Mesenchymal stem cell (in vitro differentiated cells and primary cell): ENCODE data around the gene CCDC148.
"Not testable (repeated sequence)": the region's sequence is repeated elsewhere in the genome, so short reads cannot be mapped to it uniquely, and the experiment has no call there.

Experiments used
- DNase-seq: peaks from one replicate; pipeline ENCODE4 v3.0.0-alpha.2; 2013
- H2AFZ ChIP-seq: one replicate; pipeline ENCODE4 v1.6.1; 2013; ENCODE audit warnings: low read depth, mild to moderate bottlenecking, control low read depth, inconsistent platforms, low read length, moderate library complexity
- H2AK5ac ChIP-seq: 2 replicates; pipeline ENCODE4 v1.6.1; 2013; ENCODE audit warnings: low read length, moderate library complexity, mild to moderate bottlenecking, inconsistent platforms; ENCODE audit not compliant: severe bottlenecking
- H2BK120ac ChIP-seq: one replicate; pipeline ENCODE4 v1.6.1; 2013; ENCODE audit warnings: low read depth, mild to moderate bottlenecking, inconsistent platforms, low read length, moderate library complexity
- H2BK12ac ChIP-seq, 2 experiments: one replicate each; pipeline ENCODE4 v1.6.1; 2013; ENCODE audit warnings: inconsistent platforms in 2 of 2, low read length in 2 of 2, mild to moderate bottlenecking in 2 of 2, moderate library complexity in 2 of 2, control low read depth in 1 of 2
- H2BK15ac ChIP-seq: one replicate; pipeline ENCODE4 v1.6.1; 2013; ENCODE audit warnings: mild to moderate bottlenecking, low read depth, inconsistent platforms; ENCODE audit not compliant: poor library complexity, severe bottlenecking
- H2BK5ac ChIP-seq: 2 replicates; pipeline ENCODE4 v1.6.1; 2013; ENCODE audit warnings: low read depth, mild to moderate bottlenecking, low read length, control low read depth, inconsistent platforms; ENCODE audit not compliant: poor library complexity, severe bottlenecking
- H3K14ac ChIP-seq, 2 experiments: one replicate each; pipeline ENCODE4 v1.6.1; 2013; ENCODE audit warnings: inconsistent platforms in 2 of 2, low read length in 2 of 2, control low read depth in 1 of 2, mild to moderate bottlenecking in 1 of 2, moderate library complexity in 1 of 2
- H3K18ac ChIP-seq, 2 experiments: one replicate each; pipeline ENCODE4 v1.6.1; 2013; ENCODE audit warnings: inconsistent platforms in 2 of 2, low read length in 2 of 2, control low read depth in 1 of 2, low read depth in 1 of 2, mild to moderate bottlenecking in 1 of 2
- H3K23ac ChIP-seq, 2 experiments: one replicate each; pipeline ENCODE4 v1.6.1; 2013; ENCODE audit warnings: inconsistent platforms in 2 of 2, low read length in 2 of 2, mild to moderate bottlenecking in 2 of 2, moderate library complexity in 2 of 2, control low read depth in 1 of 2
- H3K27ac ChIP-seq: 2 replicates; pipeline ENCODE4 v1.5.1; 2013; ENCODE audit warnings: mild to moderate bottlenecking, moderate library complexity, low read length, control low read depth, inconsistent platforms; ENCODE audit not compliant: poor library complexity, severe bottlenecking
- H3K27me3 ChIP-seq, 2 experiments: 2 replicates each; pipeline versions ENCODE4 v1.6.1 to v1.7.0; 2013; ENCODE audit warnings: low read length in 2 of 2, mild to moderate bottlenecking in 2 of 2, moderate library complexity in 2 of 2, control low read depth in 1 of 2, inconsistent platforms in 1 of 2; ENCODE audit not compliant: control insufficient read depth in 1 of 2, insufficient read depth in 1 of 2
- H3K36me3 ChIP-seq, 2 experiments: 2 replicates each; pipeline versions ENCODE4 v1.6.1 to v1.7.0; 2013; ENCODE audit warnings: low read length in 2 of 2, control low read depth in 1 of 2, inconsistent platforms in 1 of 2, low read depth in 1 of 2, mild to moderate bottlenecking in 1 of 2; ENCODE audit not compliant: insufficient read depth in 2 of 2, control insufficient read depth in 1 of 2
- H3K4ac ChIP-seq, 2 experiments: one replicate each; pipeline ENCODE4 v1.6.1; 2013; ENCODE audit warnings: inconsistent platforms in 2 of 2, low read length in 2 of 2, mild to moderate bottlenecking in 2 of 2, moderate library complexity in 2 of 2, control low read depth in 1 of 2, low read depth in 1 of 2
- H3K4me1 ChIP-seq: 2 replicates; pipeline ENCODE4 v1.6.1; 2013; ENCODE audit warnings: low read depth, low read length, control low read depth; ENCODE audit not compliant: control insufficient read depth, insufficient read depth
- H3K4me2 ChIP-seq: 2 replicates; pipeline ENCODE4 v1.6.1; 2013; ENCODE audit warnings: low read length, mild to moderate bottlenecking, inconsistent platforms; ENCODE audit not compliant: poor library complexity, severe bottlenecking
- H3K4me3 ChIP-seq, 2 experiments: 2 replicates each; pipeline versions ENCODE4 v1.5.1 to v1.7.0; 2013; ENCODE audit warnings: low read length in 2 of 2, mild to moderate bottlenecking in 2 of 2, control low read depth in 1 of 2, low read depth in 1 of 2; ENCODE audit not compliant: insufficient read depth in 1 of 2
- H3K79me1 ChIP-seq: replicated peaks from 2 replicates; pipeline ENCODE4 v1.6.1; 2013; ENCODE audit warnings: mild to moderate bottlenecking, control low read depth, low read length, inconsistent platforms; ENCODE audit not compliant: poor library complexity, severe bottlenecking
- H3K9ac ChIP-seq: 2 replicates; pipeline ENCODE4 v1.7.0; 2013; ENCODE audit warnings: mild to moderate bottlenecking, low read length, moderate library complexity
- H3K9me3 ChIP-seq: 2 replicates; pipeline ENCODE4 v1.7.0; 2013; ENCODE audit warnings: mild to moderate bottlenecking, low read length; ENCODE audit not compliant: control insufficient read depth
- H4K8ac ChIP-seq: one replicate; pipeline ENCODE4 v1.6.1; 2013; ENCODE audit warnings: inconsistent platforms, mild to moderate bottlenecking, low read length, moderate library complexity
- H4K91ac ChIP-seq: one replicate; pipeline ENCODE4 v1.6.1; 2013; ENCODE audit warnings: mild to moderate bottlenecking, low read length, inconsistent platforms
- WGBS: methylation state at CpG from one replicate; pipeline ENCODE4 v1.1.7; 2013; ENCODE audit warnings: mixed read lengths; 5-methylcytosine and 5-hydroxymethylcytosine counted together

Gene CCDC148

GRCh38 chr2:158359846-158360245, 96.7 kb downstream of the CCDC148 start:
- Histone ChIP-seq H3K4ac (no peak overlapping the region), H4K8ac (no peak overlapping the region), H2AK5ac (no peak overlapping the region), H3K27me3 (no peaks in the 10 kb centered on the region), H2BK12ac (no peak overlapping the region), H2BK120ac (no peak overlapping the region), H3K18ac (no peak overlapping the region), H3K23ac (no peak overlapping the region), H3K14ac (no peak overlapping the region), H3K4me2 (no peak overlapping the region), H2BK5ac (no peak overlapping the region), H4K91ac (no peak overlapping the region), H3K4me1 (peaks cover 4% of the 10 kb centered on the region), H3K36me3 (no peaks in the 10 kb centered on the region), H3K4me3 (no peak overlapping the region), H2BK15ac (no peak overlapping the region), H2AFZ (no peak overlapping the region), H3K79me1 (no peaks in the 10 kb centered on the region), H3K9me3 (no peaks in the 10 kb centered on the region), H3K9ac (no peak overlapping the region), H3K27ac (no peak overlapping the region)
- 60% methylated on average over 4 of the region's 4 CpGs for WGBS
- peak; percentile 7 for DNase-seq

- Histone ChIP-seq H3K23ac (no peak overlapping the region), H3K79me1 (no peaks in the 10 kb centered on the region), H3K9me3 (no peaks in the 10 kb centered on the region), H2BK12ac (no peak overlapping the region), H2BK15ac (no peak overlapping the region), H3K9ac (no peak overlapping the region), H3K27me3 (no peaks in the 10 kb centered on the region), H3K27ac (no peak overlapping the region), H4K91ac (no peak overlapping the region), H3K18ac (no peak overlapping the region), H3K4me2 (no peak overlapping the region), H2BK120ac (no peak overlapping the region), H2AK5ac (no peak overlapping the region), H2BK5ac (no peak overlapping the region), H4K8ac (no peak overlapping the region), H3K4me3 (no peak overlapping the region), H3K14ac (no peak overlapping the region), H2AFZ (no peak overlapping the region), H3K4ac (no peak overlapping the region), H3K36me3 (no peaks in the 10 kb centered on the region), H3K4me1 (peaks cover 4% of the 10 kb centered on the region)
- 100% methylated on average over 2 of the region's 2 CpGs for WGBS
- DNase-seq, result no peak
Measured at GRCh38 chr2:158357699-158358098, 98.9 kb downstream of the CCDC148 start.

DNA sequence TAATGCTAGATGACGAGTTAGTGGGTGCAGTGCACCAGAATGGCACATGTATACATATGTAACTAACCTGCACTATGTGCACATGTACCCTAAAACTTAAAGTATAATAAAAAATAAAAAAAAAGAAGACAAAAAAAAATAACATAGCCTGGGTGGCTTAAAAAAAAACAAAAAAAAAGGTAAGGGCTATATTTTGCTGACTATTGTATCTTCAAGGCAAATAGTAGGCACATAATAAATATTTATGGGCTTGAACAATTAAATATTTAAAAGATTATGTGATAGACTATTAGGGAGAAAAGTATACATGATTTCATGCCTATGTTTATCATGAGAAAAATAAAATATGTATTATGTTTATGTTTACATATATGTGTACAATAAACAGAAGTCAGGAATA, 99.4 kb downstream of the CCDC148 start:
- no peak overlapping the region for H3K18ac ChIP-seq
- WGBS, result no CpG with 5 or more reads among the region's 1 CpG

DNA sequence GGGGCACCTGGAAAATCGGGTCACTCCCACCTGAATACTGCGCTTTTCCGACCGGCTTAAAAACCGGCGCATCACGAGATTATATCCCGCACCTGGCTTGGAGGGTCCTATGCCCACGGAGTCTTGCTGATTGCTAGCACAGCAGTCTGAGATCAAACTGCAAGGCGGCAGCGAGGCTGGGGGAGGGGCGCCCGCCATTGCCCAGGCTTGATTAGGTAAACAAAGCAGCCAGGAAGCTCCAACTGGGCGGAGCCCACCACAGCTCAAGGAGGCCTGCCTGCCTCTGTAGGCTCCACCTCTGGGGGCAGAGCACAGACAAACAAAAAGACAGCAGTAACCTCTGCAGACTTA, 105.1 kb downstream of the CCDC148 start:
- not testable (repeated sequence) for H4K91ac ChIP-seq, H3K23ac ChIP-seq, DNase-seq, H3K4me2 ChIP-seq, H4K8ac ChIP-seq, H3K27me3 ChIP-seq, H2BK120ac ChIP-seq, H3K4me1 ChIP-seq, H2AK5ac ChIP-seq, H3K9me3 ChIP-seq, H2AFZ ChIP-seq, H3K14ac ChIP-seq, H2BK12ac ChIP-seq, H3K27ac ChIP-seq, H3K36me3 ChIP-seq, H3K9ac ChIP-seq, H2BK15ac ChIP-seq, H3K4me3 ChIP-seq, H3K18ac ChIP-seq, H3K79me1 ChIP-seq, H2BK5ac ChIP-seq, H3K4ac ChIP-seq
- 100% methylated on average over 1 of the region's 14 CpGs for WGBS

More for the DNA sequence above, 99.4 kb downstream of the CCDC148 start:
- Histone ChIP-seq H3K4ac (no peak overlapping the region), H3K14ac (no peak overlapping the region), H3K4me1 (peaks cover 4% of the 10 kb centered on the region), H2AFZ (no peak overlapping the region), H3K9me3 (no peaks in the 10 kb centered on the region), H2BK15ac (no peak overlapping the region), H2BK5ac (no peak overlapping the region), H4K8ac (no peak overlapping the region), H3K36me3 (no peaks in the 10 kb centered on the region), H3K79me1 (no peaks in the 10 kb centered on the region), H2BK120ac (no peak overlapping the region), H2BK12ac (no peak overlapping the region), H2AK5ac (no peak overlapping the region), H3K27ac (no peak overlapping the region), H3K23ac (no peak overlapping the region), H4K91ac (no peak overlapping the region), H3K27me3 (no peaks in the 10 kb centered on the region), H3K4me2 (no peak overlapping the region), H3K4me3 (no peak overlapping the region), H3K9ac (no peak overlapping the region)
- DNase-seq, result no peak
